Prostate gland (tissue), 2 donors: ENCODE results near the gene PDZRN3.

ENCODE experiments used
- POLR2A ChIP-seq: fragments of 450-650 bp; IDR thresholded peaks from one replicate; pipeline ENCODE4 v1.6.1; 2016; ENCODE audit warnings: antibody characterized with exemption, mild to moderate bottlenecking
- POLR2AphosphoS5 ChIP-seq: sonication (generic); formaldehyde crosslinking; IDR thresholded peaks from one replicate; pipeline ENCODE4 v1.6.1; 2017; ENCODE audit warnings: antibody characterized with exemption
- TF ChIP-seq, protein P1 (sequence below), 4 experiments: fragments of 200-600 bp in 2 of 4; fragments of 450-650 bp in 2 of 4; sonication (generic) in 2 of 4; IDR thresholded peaks; 1 replicate in 3 of 4; 2 replicates in 1 of 4; pipeline ENCODE4 v1.5.1; 2016 to 2019; ENCODE audit warnings: antibody characterized with exemption in 4 of 4, mild to moderate bottlenecking in 2 of 4, moderate library complexity in 2 of 4

DNA sequence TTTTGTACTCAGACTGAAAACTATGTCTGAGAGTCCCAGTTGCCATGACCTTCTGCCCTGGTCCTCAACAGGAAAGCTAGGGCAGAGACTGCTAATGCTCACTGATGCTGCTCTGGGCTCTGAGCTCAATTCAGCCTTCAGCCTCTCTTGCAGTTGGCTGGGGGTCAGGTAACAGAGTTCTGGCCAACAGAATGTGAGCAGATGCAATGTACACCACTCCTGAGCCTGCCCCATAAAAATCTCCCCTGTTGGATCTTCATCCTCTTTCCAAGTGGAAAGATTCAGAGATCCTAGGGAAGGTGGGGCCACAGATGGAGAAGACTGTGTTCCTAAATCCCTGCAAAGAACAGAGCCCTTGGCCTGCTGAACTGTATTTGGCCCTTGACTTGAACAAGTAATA lies 87.8 kb downstream of the PDZRN3 start:
- TF ChIP-seq, protein P1, sequence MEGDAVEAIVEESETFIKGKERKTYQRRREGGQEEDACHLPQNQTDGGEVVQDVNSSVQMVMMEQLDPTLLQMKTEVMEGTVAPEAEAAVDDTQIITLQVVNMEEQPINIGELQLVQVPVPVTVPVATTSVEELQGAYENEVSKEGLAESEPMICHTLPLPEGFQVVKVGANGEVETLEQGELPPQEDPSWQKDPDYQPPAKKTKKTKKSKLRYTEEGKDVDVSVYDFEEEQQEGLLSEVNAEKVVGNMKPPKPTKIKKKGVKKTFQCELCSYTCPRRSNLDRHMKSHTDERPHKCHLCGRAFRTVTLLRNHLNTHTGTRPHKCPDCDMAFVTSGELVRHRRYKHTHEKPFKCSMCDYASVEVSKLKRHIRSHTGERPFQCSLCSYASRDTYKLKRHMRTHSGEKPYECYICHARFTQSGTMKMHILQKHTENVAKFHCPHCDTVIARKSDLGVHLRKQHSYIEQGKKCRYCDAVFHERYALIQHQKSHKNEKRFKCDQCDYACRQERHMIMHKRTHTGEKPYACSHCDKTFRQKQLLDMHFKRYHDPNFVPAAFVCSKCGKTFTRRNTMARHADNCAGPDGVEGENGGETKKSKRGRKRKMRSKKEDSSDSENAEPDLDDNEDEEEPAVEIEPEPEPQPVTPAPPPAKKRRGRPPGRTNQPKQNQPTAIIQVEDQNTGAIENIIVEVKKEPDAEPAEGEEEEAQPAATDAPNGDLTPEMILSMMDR (IDR thresholded peaks at IDR 0.05), result no peak
- TF ChIP-seq POLR2A (no peak), POLR2AphosphoS5 (peak; percentile 45)
